Adrenal gland (tissue), 12 donors: ENCODE results near the gene NPC1L1. TPM values are rescaled to one million over a fixed set of nuclear protein-coding genes. Genes with fewer than 3 reads are reported as not detected.

ENCODE experiments used
- DNase-seq, 7 donors: peaks; one replicate each; pipeline ENCODE4 v3.0.0-alpha.2; 2019 to 2020
- H3K27ac ChIP-seq, 5 donors: fragments of 200-600 bp; sonication (generic) in 4 of 5; 1 replicate in 3 of 5; 2 replicates in 2 of 5; pipeline versions ENCODE4 v1.5.1 to v1.8.0; 2016 to 2020; ENCODE audit warnings: mild to moderate bottlenecking in 1 of 5
- H3K27me3 ChIP-seq: fragments of 200-600 bp; 2 replicates; pipeline ENCODE4 v1.8.0; 2021
- H3K36me3 ChIP-seq, 2 donors: fragments of 200-600 bp; replicated peaks in 1 of 2; 1 replicate in 1 of 2; 2 replicates in 1 of 2; pipeline versions ENCODE4 v1.5.1 to v1.8.0; 2018 to 2022
- H3K4me1 ChIP-seq, 2 donors: fragments of 200-600 bp; replicated peaks in 1 of 2; 1 replicate in 1 of 2; 2 replicates in 1 of 2; pipeline versions ENCODE4 v1.5.1 to v1.8.0; 2018 to 2021
- H3K4me3 ChIP-seq, 4 donors: fragments of 200-600 bp; sonication (generic) in 3 of 4; one replicate each; pipeline ENCODE4 v1.5.1; 2016 to 2018
- H3K9me3 ChIP-seq, 3 donors: fragments of 200-600 bp; sonication (generic) in 1 of 3; replicated peaks in 1 of 3; 1 replicate in 2 of 3; 2 replicates in 1 of 3; pipeline versions ENCODE4 v1.5.1 to v1.8.0; 2016 to 2021
- CTCF ChIP-seq, 6 experiments: fragments of 450-650 bp in 4 of 6; fragments of 200-600 bp in 2 of 6; sonication (generic) in 1 of 6; IDR thresholded peaks; 1 replicate in 5 of 6; 2 replicates in 1 of 6; pipeline versions ENCODE4 v1.5.1 to v1.8.0; 2016 to 2021; ENCODE audit warnings: antibody characterized with exemption in 6 of 6, mild to moderate bottlenecking in 2 of 6, moderate library complexity in 1 of 6
- POLR2A ChIP-seq, 2 donors: fragments of 450-650 bp; IDR thresholded peaks; one replicate each; pipeline ENCODE4 v1.6.1; 2017; ENCODE audit warnings: antibody characterized with exemption in 2 of 2, mild to moderate bottlenecking in 2 of 2, moderate library complexity in 1 of 2
- WGBS, 4 donors: extraction: QIAGEN DNeasy Blood & Tissue Kit in 2 of 4; methylation state at CpG; one replicate each; pipeline versions ENCODE4 v1.1.5 to v1.1.7; 2013 to 2017; 5-methylcytosine and 5-hydroxymethylcytosine counted together
- intact Hi-C, 2 donors: fragments of 100-400 bp; cut with DNase I; formaldehyde crosslinking; loops; one replicate each; pipeline versions ENCODE4 v1.14.1 to v1.15.0; 2022 to 2023
- polyA plus RNA-seq, 3 donors: library from polyadenylated mRNA; stranded (reverse); fragments of 200-250 nt in 2 of 3; fragments of 350-450 nt in 1 of 3; fragmentation: Illumina TruSeq in 1 of 3; extraction: RNeasy Lipid Tissue Mini Kit (QIAGEN cat#74804) in 1 of 3; gene quantifications; one replicate each; pipeline ENCODE4 v1.2.3, GENCODE V29; 2013 to 2014
- total RNA-seq, 9 donors: library from RNA; depleted of rRNA in 4 of 9; stranded (reverse); fragments of >200 nt in 4 of 9; fragments of 120-200 nt in 1 of 9; fragmentation: NEBNext Ultra II Directional in 1 of 9; extraction: Animal tissue kit (Norgen Biotek cat#: 25700) in 1 of 9; gene quantifications; one replicate each; pipeline versions ENCODE4 v1.1.0 to v1.2.4, GENCODE V29; 2013 to 2023
- donor health status: healthy with polysubstance abuse.
- donor health status: Bipolar disorder and iron deficiency.
- donor health status: DM: yes; HTN: yes; CAD: no.
- donor health status: DM: no; HTN: no; CAD: no.
- donor health status: DM: no; HTN: no; CAD: no.
- donor health status: DM: yes; HTN: yes; CAD: no.

NPC1L1 gene
- total and polyA plus RNA-seq, 12 donors, result under 0.01 to 0.48 (median 0.08) TPM; not detected in 2

- Histone ChIP-seq H3K27me3 (no peaks in the 10 kb centered on the region), H3K27ac (no peak overlapping the region), H3K36me3 (peaks cover 0 to 22% of the 10 kb centered on the region in 2 donors), H3K4me3 (no peak overlapping the region), H3K9me3 (no peaks in the 10 kb centered on the region), H3K4me1 (peaks cover 26 to 45% of the 10 kb centered on the region in 2 donors)
- intact Hi-C loops, result loop anchor here in 1 of 2 donors (10.0 kb wide), 1 partner anchor 92 kb away; no protein-coding TSS in a partner anchor
- DNase-seq, result no peak
- WGBS, 4 donors, result 77 to 84% (median 79%) methylated on average over 3 of the region's 3 CpGs
- TF ChIP-seq POLR2A (IDR thresholded peaks at IDR 0.05) (no peak), CTCF (IDR thresholded peaks at IDR 0.05) (no peak)
Observed at GRCh38 chr7:44473295-44473694, 67.8 kb downstream of the NPC1L1 start.

GRCh38 chr7:44472843-44473242 lies 68.3 kb downstream of the NPC1L1 start:
- WGBS, 4 donors, result 60 to 74% (median 69%) methylated on average over 3 of the region's 3 CpGs
- peaks cover 0 to 18% of the 10 kb centered on the region in 2 donors for H3K36me3 ChIP-seq
- no peak overlapping the region for H3K4me3 ChIP-seq
- intact Hi-C loops, result loop anchor here in 1 of 2 donors (10.0 kb wide), 1 partner anchor 92 kb away; no protein-coding TSS in a partner anchor
- H3K9me3 ChIP-seq, result no peaks in the 10 kb centered on the region
- no peak for DNase-seq
- no peak overlapping the region for H3K27ac ChIP-seq
- H3K4me1 ChIP-seq, result peaks cover 28 to 48% of the 10 kb centered on the region in 2 donors
- H3K27me3 ChIP-seq, result no peaks in the 10 kb centered on the region
- TF ChIP-seq POLR2A (IDR thresholded peaks at IDR 0.05), result no peak

GRCh38 chr7:44471850-44472249 lies 69.3 kb downstream of the NPC1L1 start:
- DNase-seq, result no peak
- Histone ChIP-seq H3K4me1 (peaks cover 25 to 49% of the 10 kb centered on the region in 2 donors), H3K27me3 (no peaks in the 10 kb centered on the region), H3K9me3 (no peaks in the 10 kb centered on the region), H3K36me3 (peaks cover 0 to 18% of the 10 kb centered on the region in 2 donors), H3K27ac (no peak overlapping the region), H3K4me3 (no peak overlapping the region)
- intact Hi-C loops, result loop anchor here in 1 of 2 donors (10.0 kb wide), 1 partner anchor 93 kb away; no protein-coding TSS in a partner anchor
- TF ChIP-seq CTCF (IDR thresholded peaks at IDR 0.05) (no peak), POLR2A (IDR thresholded peaks at IDR 0.05) (no peak)
- 81 to 97% (median 94%) methylated on average over 3 of the region's 3 CpGs for WGBS, 4 donors

GRCh38 chr7:44471436-44471835 lies 69.7 kb downstream of the NPC1L1 start:
- H3K4me3 ChIP-seq, result no peak overlapping the region
- TF ChIP-seq POLR2A (IDR thresholded peaks at IDR 0.05) (no peak), CTCF (IDR thresholded peaks at IDR 0.05) (no peak)
- peaks cover 25 to 52% of the 10 kb centered on the region in 2 donors for H3K4me1 ChIP-seq
- no peak overlapping the region for H3K27ac ChIP-seq
- H3K27me3 ChIP-seq, result no peaks in the 10 kb centered on the region
- no peaks in the 10 kb centered on the region for H3K9me3 ChIP-seq
- 88 to 100% (median 95%) methylated on average over 1 of the region's 1 CpG for WGBS, 4 donors
- no peak for DNase-seq
- peaks cover 0 to 15% of the 10 kb centered on the region in 2 donors for H3K36me3 ChIP-seq
- intact Hi-C loops, result loop anchor here in 1 of 2 donors (10.0 kb wide), 1 partner anchor 93 kb away; no protein-coding TSS in a partner anchor
